ENCODE data around the gene HKDC1. TPM values are rescaled to one million over a fixed set of nuclear protein-coding genes. Genes with fewer than 3 reads are reported as not detected.
A peak's percentile ranks its signal among the peaks of the same experiment; 100 is the strongest.

HKDC1 gene
- total RNA-seq, 4 donors from 2014 or later = 0.18 TPM; not detected in 3

DNA sequence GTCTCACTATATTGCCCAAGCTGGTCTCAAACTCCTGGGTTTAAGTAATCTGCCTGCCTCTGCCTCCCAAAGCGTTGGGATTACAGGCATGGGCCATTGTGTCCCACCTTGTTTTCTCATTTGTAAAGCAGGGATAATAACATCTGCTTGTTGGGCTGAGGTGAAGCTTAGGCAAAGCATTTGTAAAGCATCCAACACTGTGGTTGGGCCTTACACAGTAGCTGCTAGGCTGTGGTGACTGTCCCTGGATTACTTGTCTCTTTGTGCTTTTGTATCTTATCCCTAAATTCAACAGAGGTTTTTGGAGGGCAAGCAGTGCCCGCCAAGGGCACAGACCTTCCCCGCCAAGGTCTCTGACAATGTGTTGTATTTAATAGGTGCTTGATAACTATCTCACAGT lies 14.3 kb downstream of the HKDC1 start:
- intact Hi-C loops (cut with DNase I; ENCODE audit: low total_unique reads) (loop anchor here (10.0 kb wide), 1 partner anchor 270 kb away; no protein-coding TSS in a partner anchor), in situ Hi-C loops (cut with MboI; ENCODE audit: low sequenced_read_pairs in 4 of 4) (loop anchor here (5.0 to 25.0 kb wide), 4 partner anchors 153 to 403 kb away; partner anchors contain the start of gene FAM241B (in 2 of the 4))
- Histone ChIP-seq H3K4me3 (no peak overlapping the region), H3K36me3 (no peaks in the 10 kb centered on the region), H3K4me1 (no peaks in the 10 kb centered on the region), H3K27me3 (no peaks in the 10 kb centered on the region), H3K27ac (no peak overlapping the region), H3K9me3 (no peaks in the 10 kb centered on the region)
- no peak for DNase-seq
- no peak for ATAC-seq
- TF ChIP-seq, protein P1, sequence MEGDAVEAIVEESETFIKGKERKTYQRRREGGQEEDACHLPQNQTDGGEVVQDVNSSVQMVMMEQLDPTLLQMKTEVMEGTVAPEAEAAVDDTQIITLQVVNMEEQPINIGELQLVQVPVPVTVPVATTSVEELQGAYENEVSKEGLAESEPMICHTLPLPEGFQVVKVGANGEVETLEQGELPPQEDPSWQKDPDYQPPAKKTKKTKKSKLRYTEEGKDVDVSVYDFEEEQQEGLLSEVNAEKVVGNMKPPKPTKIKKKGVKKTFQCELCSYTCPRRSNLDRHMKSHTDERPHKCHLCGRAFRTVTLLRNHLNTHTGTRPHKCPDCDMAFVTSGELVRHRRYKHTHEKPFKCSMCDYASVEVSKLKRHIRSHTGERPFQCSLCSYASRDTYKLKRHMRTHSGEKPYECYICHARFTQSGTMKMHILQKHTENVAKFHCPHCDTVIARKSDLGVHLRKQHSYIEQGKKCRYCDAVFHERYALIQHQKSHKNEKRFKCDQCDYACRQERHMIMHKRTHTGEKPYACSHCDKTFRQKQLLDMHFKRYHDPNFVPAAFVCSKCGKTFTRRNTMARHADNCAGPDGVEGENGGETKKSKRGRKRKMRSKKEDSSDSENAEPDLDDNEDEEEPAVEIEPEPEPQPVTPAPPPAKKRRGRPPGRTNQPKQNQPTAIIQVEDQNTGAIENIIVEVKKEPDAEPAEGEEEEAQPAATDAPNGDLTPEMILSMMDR (IDR thresholded peaks at IDR 0.05 in 4 of 5, conservative IDR thresholded peaks at IDR 0.05 in 1 of 5) = no peak
- no peak for TF ChIP-seq POLR2A (IDR thresholded peaks at IDR 0.05)

DNA sequence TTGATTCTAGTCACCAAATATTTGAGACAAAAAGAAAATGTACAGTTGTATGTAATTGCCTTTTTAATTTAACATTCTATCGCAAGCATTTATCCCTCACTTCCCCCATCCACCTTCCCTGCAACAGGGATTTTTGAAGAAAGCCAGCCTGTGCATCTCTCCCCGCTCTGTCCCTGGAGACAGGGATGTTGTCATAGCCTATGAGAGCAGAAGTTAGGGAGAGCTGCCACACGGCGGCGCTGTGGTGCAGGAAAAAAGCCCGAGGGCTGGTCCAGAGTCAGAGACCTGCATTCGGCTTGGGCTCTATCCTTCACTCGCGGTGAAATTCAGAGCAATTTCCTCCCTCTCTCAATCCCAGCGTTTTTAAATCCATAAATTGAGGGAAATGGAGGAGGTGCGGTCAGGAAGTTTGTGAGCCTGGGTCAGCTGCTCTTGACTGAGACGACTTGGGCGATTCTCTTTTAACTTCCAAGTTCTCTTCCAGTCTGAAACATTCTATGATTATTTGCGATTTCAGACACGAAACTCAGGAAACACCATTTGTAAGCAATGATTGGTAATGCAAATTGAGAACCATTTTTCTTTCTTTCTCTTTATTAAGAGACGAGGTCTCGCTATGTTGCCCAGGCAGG lies 17.5 kb downstream of the HKDC1 start:
- no peak for TF ChIP-seq POLR2A (IDR thresholded peaks at IDR 0.05)
- TF ChIP-seq, protein P1 (IDR thresholded peaks at IDR 0.05 in 4 of 5, conservative IDR thresholded peaks at IDR 0.05 in 1 of 5) = peak; percentile 82 to 97 (median 96)
- in situ Hi-C loops (cut with MboI; ENCODE audit: low sequenced_read_pairs in 4 of 4) = loop anchor here (5.0 to 25.0 kb wide), 3 partner anchors 155 to 400 kb away; partner anchors contain the start of gene FAM241B (in 2 of the 4)

DNA sequence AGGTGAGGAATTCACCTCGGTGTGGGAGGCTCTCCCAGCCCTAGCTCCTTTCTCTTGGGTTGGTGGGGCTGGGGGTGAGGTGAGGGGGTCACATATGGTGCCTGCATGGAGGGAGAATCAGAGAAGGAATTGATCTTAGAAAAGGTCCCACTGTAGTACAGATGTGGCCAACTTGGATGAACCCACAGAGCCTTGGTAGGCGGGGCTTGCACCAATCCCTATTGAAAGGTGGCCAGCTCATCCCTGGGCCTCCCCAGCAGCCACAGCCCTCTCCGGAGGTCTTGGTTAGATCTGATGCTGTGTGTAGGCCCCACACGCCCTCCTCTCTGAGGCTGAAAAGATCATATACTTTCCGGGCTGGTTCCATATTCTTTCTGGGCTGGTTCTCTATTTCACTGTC lies 19.0 kb downstream of the HKDC1 start:
- Histone ChIP-seq H3K27me3 (no peaks in the 10 kb centered on the region), H3K9me3 (no peaks in the 10 kb centered on the region), H3K4me3 (no peak overlapping the region), H3K27ac (no peak overlapping the region), H3K36me3 (no peaks in the 10 kb centered on the region), H3K4me1 (no peaks in the 10 kb centered on the region)
- in situ Hi-C loops (cut with MboI; ENCODE audit: low sequenced_read_pairs in 4 of 4) = loop anchor here (5.0 to 25.0 kb wide), 3 partner anchors 153 to 398 kb away; partner anchors contain the start of gene FAM241B (in 2 of the 4)
- intact Hi-C loops (cut with DNase I; ENCODE audit: low total_unique reads) = loop anchor here (5.0 to 10.0 kb wide), 3 partner anchors 78 to 266 kb away; no protein-coding TSS in a partner anchor
- ATAC-seq (no peak), DNase-seq (no peak)
- TF ChIP-seq, protein P1 (IDR thresholded peaks at IDR 0.05 in 4 of 5, conservative IDR thresholded peaks at IDR 0.05 in 1 of 5) = no peak
- TF ChIP-seq POLR2A (IDR thresholded peaks at IDR 0.05) = no peak

More for the DNA sequence above, 17.5 kb downstream of the HKDC1 start:
- Histone ChIP-seq H3K36me3 (no peaks in the 10 kb centered on the region), H3K4me1 (no peaks in the 10 kb centered on the region), H3K9me3 (no peaks in the 10 kb centered on the region), H3K4me3 (no peak overlapping the region), H3K27ac (no peak overlapping the region), H3K27me3 (no peaks in the 10 kb centered on the region)
- intact Hi-C loops (cut with DNase I; ENCODE audit: low total_unique reads) = loop anchor here (1.0 to 10.0 kb wide), 4 partner anchors 80 to 267 kb away; no protein-coding TSS in a partner anchor
- ATAC-seq = peak; percentile 97 to 99
- peak; percentile 59 to 79 for DNase-seq

DNA sequence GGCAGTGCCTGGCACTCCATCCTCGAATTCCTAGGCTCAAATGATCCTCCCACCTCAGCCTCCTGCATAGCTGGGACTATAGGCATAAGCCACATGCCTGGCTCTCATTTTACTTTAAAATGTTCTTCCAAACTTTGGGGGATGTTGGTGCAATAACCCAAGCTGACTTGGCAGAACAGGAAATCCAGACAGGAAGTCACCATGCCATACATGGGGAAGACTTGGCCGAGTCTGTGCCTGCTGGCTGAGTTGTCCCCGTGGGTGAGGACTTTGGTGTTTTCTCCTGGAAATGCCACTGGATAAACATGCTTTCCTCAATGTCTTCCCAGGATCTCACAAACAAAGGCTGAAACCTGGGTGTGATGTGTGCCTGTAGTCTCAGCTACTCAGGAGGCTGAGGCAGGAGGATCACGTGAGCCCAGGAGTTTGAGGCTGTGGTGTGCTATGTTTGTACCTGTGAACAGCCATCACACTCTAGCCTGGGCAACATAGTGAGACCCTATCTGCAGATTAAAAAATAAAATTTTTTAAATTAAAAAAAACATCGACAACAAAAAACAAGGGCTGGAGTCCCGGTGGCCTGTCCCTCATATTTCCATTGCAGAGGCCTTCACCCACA lies 19.8 kb downstream of the HKDC1 start:
- in situ Hi-C loops (cut with MboI; ENCODE audit: low sequenced_read_pairs in 4 of 4) = loop anchor here (5.0 to 25.0 kb wide), 4 partner anchors 65 to 397 kb away; partner anchors contain the start of gene FAM241B (in 2 of the 4)
- TF ChIP-seq, protein P1 (IDR thresholded peaks at IDR 0.05 in 4 of 5, conservative IDR thresholded peaks at IDR 0.05 in 1 of 5) = no peak
- no peak for TF ChIP-seq POLR2A (IDR thresholded peaks at IDR 0.05)
- Histone ChIP-seq H3K4me1 (no peaks in the 10 kb centered on the region), H3K36me3 (no peaks in the 10 kb centered on the region), H3K27ac (no peak overlapping the region), H3K4me3 (no peak overlapping the region), H3K9me3 (no peaks in the 10 kb centered on the region), H3K27me3 (no peaks in the 10 kb centered on the region)
- intact Hi-C loops (cut with DNase I; ENCODE audit: low total_unique reads) = loop anchor here (5.0 to 10.0 kb wide), 3 partner anchors 77 to 265 kb away; no protein-coding TSS in a partner anchor
- no peak for ATAC-seq
- DNase-seq = no peak
